Measurements from ENCODE around the gene CDKL1. TPM values are rescaled to one million over a fixed set of nuclear protein-coding genes. Genes with fewer than 3 reads are reported as not detected.

Gene CDKL1
- total and polyA plus RNA-seq, 3 donors from 2014 or later = 2.0 to 4.4 (median 3.3) TPM

- no peaks in the 10 kb centered on the region for H3K36me3 ChIP-seq (ENCODE audit: low read depth, missing control alignments)
- WGBS, 2 donors = 92 to 97% methylated on average over 14 of the region's 14 CpGs
- TF ChIP-seq CTCF (IDR thresholded peaks at IDR 0.05) (no peak), POLR2A (IDR thresholded peaks at IDR 0.05) (no peak)
Measured at GRCh38 chr14:50381823-50382287, 14.8 kb downstream of the CDKL1 start.

DNA sequence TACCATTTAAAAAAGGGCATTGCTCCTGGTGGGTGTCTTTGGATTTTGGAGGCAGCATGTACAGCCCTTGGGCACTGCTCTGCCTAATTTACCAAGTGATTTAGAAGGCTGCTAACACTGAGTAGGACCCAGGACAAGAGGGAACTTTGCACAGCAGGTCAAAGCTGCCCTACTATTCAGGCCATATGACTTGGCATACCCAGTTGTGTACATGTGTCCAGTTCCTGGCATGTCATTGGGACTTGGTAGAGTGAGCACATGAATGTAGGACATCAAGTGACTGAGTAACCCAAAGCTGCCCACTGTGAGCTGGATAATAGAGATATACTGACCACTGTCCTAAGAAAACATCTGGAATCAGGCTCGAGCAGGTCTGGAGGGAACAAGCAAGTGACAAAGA, 15.7 kb downstream of the CDKL1 start:
- H3K4me3 ChIP-seq = no peak overlapping the region
- peaks cover 4% of the 10 kb centered on the region for H3K4me1 ChIP-seq
- H3K36me3 ChIP-seq (ENCODE audit: low read depth, missing control alignments) = no peaks in the 10 kb centered on the region
- 88 to 93% methylated on average over 1 of the region's 1 CpG for WGBS, 2 donors
- intact Hi-C loops (cut with DNase I; ENCODE audit: low total_unique reads) = no loop called here
- no peak overlapping the region for H3K27ac ChIP-seq
- H3K27me3 ChIP-seq = no peaks in the 10 kb centered on the region
- no peaks in the 10 kb centered on the region for H3K9me3 ChIP-seq
- no peak for DNase-seq
- TF ChIP-seq POLR2A (IDR thresholded peaks at IDR 0.05) = no peak
- no peak for TF ChIP-seq CTCF (IDR thresholded peaks at IDR 0.05)

More at GRCh38 chr14:50381823-50382287, 14.8 kb downstream of the CDKL1 start:
- intact Hi-C loops (cut with DNase I; ENCODE audit: low total_unique reads) = no loop called here
- H3K27ac ChIP-seq = no peak overlapping the region
- no peak overlapping the region for H3K4me3 ChIP-seq
- H3K9me3 ChIP-seq = no peaks in the 10 kb centered on the region
- DNase-seq = no peak
- peaks cover 4% of the 10 kb centered on the region for H3K4me1 ChIP-seq
- no peaks in the 10 kb centered on the region for H3K27me3 ChIP-seq

- H3K27ac ChIP-seq = no peak overlapping the region
- H3K4me1 ChIP-seq = peaks cover 4% of the 10 kb centered on the region
- no peak for DNase-seq
- intact Hi-C loops (cut with DNase I; ENCODE audit: low total_unique reads) = no loop called here
- H3K36me3 ChIP-seq (ENCODE audit: low read depth, missing control alignments) = no peaks in the 10 kb centered on the region
- H3K4me3 ChIP-seq = no peak overlapping the region
- TF ChIP-seq CTCF (IDR thresholded peaks at IDR 0.05) (no peak), POLR2A (IDR thresholded peaks at IDR 0.05) (no peak)
- no peaks in the 10 kb centered on the region for H3K9me3 ChIP-seq
- WGBS, 2 donors = 89 to 100% methylated on average over 1 of the region's 1 CpG
- H3K27me3 ChIP-seq = no peaks in the 10 kb centered on the region
Measured at GRCh38 chr14:50380455-50380854, 16.2 kb downstream of the CDKL1 start.

GRCh38 chr14:50379563-50379962, 17.1 kb downstream of the CDKL1 start:
- H3K27me3 ChIP-seq = no peaks in the 10 kb centered on the region
- no peak overlapping the region for H3K27ac ChIP-seq
- H3K4me3 ChIP-seq = no peak overlapping the region
- no peaks in the 10 kb centered on the region for H3K9me3 ChIP-seq
- intact Hi-C loops (cut with DNase I; ENCODE audit: low total_unique reads) = no loop called here
- WGBS, 2 donors = 96% methylated on average over 2 of the region's 2 CpGs
- peaks cover 4% of the 10 kb centered on the region for H3K4me1 ChIP-seq
- no peaks in the 10 kb centered on the region for H3K36me3 ChIP-seq (ENCODE audit: low read depth, missing control alignments)
- DNase-seq = no peak
- TF ChIP-seq CTCF (IDR thresholded peaks at IDR 0.05) (no peak), POLR2A (IDR thresholded peaks at IDR 0.05) (no peak)

- TF ChIP-seq CTCF (IDR thresholded peaks at IDR 0.05) = no peak
- DNase-seq = no peak
- no peak overlapping the region for H3K27ac ChIP-seq
- H3K4me1 ChIP-seq = peaks cover 4% of the 10 kb centered on the region
- H3K9me3 ChIP-seq = no peaks in the 10 kb centered on the region
- H3K4me3 ChIP-seq = no peak overlapping the region
- intact Hi-C loops (cut with DNase I; ENCODE audit: low total_unique reads) = no loop called here
- no peaks in the 10 kb centered on the region for H3K27me3 ChIP-seq
- no peaks in the 10 kb centered on the region for H3K36me3 ChIP-seq (ENCODE audit: low read depth, missing control alignments)
- WGBS, 2 donors = 67 to 82% methylated on average over 4 of the region's 4 CpGs
Measured at GRCh38 chr14:50377550-50378085, 19.1 kb downstream of the CDKL1 start.

Measured in testis (tissue), 3 donors.